Neural cell (in vitro differentiated cells): ENCODE measurements around the gene PKDCC.

Experiments
- CTCF ChIP-seq: fragments of 450-650 bp; IDR thresholded peaks from 2 replicates; pipeline ENCODE4 v1.5.1; 2014; ENCODE audit warnings: antibody characterized with exemption, mild to moderate bottlenecking, moderate library complexity; ENCODE audit not compliant: poor library complexity, severe bottlenecking
- EZH2 ChIP-seq: fragments of 200-600, 300-800 bp; shearing (Covaris generic), sonication (generic); IDR thresholded peaks from 2 replicates; pipeline ENCODE4 v1.6.1; 2014; ENCODE audit warnings: antibody characterized with exemption, low read length, borderline replicate concordance, mild to moderate bottlenecking; ENCODE audit not compliant: insufficient read depth, poor library complexity, severe bottlenecking
- MXI1 ChIP-seq: fragments of 450-650 bp; conservative IDR thresholded peaks from 2 replicates; pipeline ENCODE4 v1.6.1; 2014; ENCODE audit warnings: antibody characterized with exemption, mild to moderate bottlenecking; ENCODE audit not compliant: poor library complexity, severe bottlenecking
- POLR2AphosphoS5 ChIP-seq: IDR thresholded peaks from 2 replicates; pipeline ENCODE4 v1.6.1; 2012
- REST ChIP-seq: IDR thresholded peaks from 2 replicates; pipeline ENCODE4 v1.6.1; 2012; ENCODE audit warnings: borderline replicate concordance
- SMC3 ChIP-seq: fragments of 450-650 bp; conservative IDR thresholded peaks from 2 replicates; pipeline ENCODE4 v1.6.1; 2014; ENCODE audit warnings: antibody characterized with exemption, mild to moderate bottlenecking, moderate library complexity; ENCODE audit not compliant: poor library complexity
- TAF1 ChIP-seq: IDR thresholded peaks from 2 replicates; pipeline ENCODE4 v1.6.1; 2012; ENCODE audit warnings: low read depth

- TF ChIP-seq POLR2AphosphoS5 (no peak), CTCF (no peak), REST (no peak), EZH2 (no peak), TAF1 (no peak), MXI1 (no peak), SMC3 (no peak)
These were observed 21.7 kb downstream of the PKDCC start for GRCh38 chr2:42069568-42069967.
